ENCODE data around the gene CS.
"Not testable (repeated sequence)": the region's sequence is repeated elsewhere in the genome, so short reads cannot be mapped to it uniquely, and the experiment has no call there.

CS gene

DNA sequence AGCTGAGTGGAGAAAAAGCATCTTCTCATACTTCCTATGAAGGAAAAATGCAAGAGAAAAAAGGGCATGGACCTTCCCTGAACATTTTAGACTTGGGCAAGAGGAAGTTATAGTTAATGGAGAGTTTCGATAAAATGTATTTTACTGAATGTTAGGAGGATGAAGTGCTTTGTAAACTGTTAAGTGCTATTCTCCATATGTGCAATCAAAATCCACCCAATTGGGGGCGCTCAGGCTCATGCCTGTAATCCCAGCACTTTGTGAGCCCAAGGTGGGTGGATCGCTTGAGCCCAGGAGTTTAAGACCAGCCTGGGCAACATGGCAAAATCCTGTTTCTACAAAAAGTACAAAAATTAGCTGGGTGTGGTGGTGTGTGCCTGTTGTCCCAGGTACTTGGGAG, 17.5 kb upstream of the CS start:
- DNase-seq = no peak

DNA sequence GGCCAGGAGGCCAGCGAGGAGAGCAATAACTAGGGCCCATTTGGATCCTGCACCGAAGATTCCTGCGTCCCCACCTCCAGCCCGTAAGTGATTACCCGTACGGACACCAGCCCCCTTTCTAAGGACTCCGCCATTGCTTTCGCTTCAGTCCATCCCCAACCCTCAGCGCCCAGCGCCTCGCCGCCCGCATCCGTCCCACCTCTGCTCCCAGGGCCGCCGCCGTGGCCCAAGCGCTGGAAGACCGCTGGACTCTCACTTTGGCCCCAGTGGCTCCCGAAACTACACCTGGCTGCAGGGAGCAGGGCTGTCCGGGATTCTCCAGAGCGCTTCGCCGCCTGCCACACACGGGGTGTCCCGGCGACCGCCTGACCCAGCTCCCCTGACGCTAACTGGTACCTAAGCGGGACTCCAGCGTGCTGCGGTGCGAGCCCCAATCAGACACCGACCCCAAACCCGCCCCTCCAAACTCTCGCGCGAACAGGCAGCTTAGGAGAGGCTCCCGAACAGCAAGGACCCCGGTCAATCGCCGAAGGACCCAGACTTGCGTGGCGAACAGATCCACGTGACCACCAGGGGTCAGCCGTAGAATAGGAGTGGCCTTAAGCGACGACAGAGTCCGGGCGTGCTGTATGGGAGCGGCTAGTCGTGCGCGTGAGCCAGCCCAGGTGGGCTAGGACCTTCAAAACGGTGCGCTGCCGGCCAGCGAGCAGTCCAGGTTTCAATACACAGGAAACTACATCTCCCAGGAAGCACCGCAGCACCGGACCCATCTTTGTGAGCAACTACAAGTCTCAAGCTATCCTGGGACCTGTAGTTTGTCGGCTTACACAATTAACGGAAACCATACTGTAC, 15.7 kb upstream of the CS start, which contains the start of gene CNPY2:
TSS of gene CNPY2 (minus strand) at position 367 of the 852 bp plus-strand sequence. CDS start 771 bp downstream, outside the sequence.
- peak; percentile 99 for DNase-seq

DNA sequence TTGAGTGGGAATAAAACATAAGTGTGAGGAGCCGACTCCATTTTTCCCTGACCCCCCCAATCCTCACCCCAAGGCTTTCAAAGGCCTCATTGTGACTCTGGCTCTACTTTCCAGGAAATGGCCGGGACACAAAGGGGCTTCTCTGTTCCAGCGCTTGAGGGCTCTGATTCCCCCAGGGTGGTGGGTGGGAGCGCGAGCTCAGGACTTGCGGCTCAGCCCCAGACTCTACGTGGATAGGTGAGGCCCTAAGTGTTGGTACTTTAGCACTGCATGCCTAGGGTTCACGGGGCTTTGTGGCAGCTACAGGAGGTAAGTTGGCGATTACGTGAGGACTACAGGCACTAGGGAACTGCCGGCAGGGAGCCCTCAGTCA, 15.1 kb upstream of the CS start:
- DNase-seq = peak; percentile 5

DNA sequence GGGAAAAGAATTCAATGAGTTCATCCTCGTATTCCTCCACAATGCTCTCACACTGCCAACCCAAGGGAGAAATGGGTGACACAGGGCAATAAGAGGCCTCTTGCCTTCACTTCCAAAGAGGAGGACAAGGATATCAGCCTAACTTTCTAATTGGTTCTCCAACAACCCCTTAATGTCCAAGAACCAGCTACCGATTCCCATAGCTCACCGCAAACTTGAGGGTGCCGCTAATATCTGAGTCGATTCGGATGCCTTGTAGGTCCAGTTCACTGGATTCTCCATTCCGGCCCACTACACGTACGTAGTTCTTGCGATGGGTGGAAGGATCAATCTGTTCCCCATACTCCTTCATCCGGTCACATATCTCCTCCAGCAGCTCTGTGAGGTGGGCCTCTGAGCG, 10.9 kb upstream of the CS start:
- no peak for DNase-seq

DNA sequence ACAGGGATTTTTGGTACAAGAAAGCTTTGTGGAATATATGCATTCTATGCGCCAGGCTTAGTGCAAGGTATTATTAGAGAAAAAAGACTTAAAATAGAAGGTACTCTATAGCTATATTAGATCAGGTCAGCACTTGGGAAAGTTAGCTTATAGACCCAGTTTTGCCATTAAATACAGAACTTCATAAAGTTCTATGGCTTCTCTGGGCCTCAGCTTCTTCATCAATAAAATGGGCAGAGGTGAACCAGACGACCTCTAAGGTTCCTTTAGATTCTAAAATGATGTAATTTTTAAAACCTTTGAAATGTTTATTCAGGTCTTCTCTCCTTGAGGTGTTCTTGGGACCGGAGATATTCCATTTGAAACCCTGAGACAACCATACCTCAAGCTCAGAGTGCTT, 8.6 kb upstream of the CS start:
- DNase-seq = no peak

GRCh38 chr12:56307221-56307965, 7.3 kb upstream of the CS start:
- no peak for DNase-seq

DNA sequence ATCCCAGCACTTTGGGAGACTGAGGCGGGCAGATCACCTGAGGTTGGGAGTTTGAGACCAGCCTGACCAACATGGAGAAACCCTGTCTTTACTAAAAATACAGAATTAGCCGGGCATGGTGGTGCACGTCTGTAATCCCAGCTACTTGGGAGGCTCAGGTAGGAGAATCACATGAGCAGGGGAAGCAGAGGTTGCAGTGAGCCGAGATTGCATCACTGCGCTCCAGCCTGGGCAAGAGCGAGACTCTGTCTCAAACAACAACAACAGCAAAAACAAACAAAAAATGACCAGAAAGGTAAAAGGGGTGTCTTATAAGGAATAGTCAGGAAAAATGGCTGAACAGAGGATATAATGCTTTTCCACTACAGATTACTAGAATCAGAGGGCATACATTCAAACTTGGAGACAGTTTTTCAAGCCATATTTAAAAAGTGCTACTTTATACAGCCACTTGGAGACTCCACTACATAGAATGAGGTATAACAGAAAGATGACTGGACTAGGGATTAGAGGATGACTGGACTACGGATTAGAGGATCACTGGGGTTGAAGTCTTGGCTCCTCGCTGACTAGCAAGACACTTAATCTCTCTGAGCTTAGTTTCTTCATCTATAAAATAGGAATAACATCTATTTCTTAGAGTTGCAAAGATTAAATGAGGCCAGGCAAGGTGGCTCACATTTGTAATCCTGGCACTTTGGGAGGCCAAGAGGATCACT, 4.9 kb upstream of the CS start:
- DNase-seq = no peak

GRCh38 chr12:56304276-56304675, 4.1 kb upstream of the CS start:
- no peak for DNase-seq

DNA sequence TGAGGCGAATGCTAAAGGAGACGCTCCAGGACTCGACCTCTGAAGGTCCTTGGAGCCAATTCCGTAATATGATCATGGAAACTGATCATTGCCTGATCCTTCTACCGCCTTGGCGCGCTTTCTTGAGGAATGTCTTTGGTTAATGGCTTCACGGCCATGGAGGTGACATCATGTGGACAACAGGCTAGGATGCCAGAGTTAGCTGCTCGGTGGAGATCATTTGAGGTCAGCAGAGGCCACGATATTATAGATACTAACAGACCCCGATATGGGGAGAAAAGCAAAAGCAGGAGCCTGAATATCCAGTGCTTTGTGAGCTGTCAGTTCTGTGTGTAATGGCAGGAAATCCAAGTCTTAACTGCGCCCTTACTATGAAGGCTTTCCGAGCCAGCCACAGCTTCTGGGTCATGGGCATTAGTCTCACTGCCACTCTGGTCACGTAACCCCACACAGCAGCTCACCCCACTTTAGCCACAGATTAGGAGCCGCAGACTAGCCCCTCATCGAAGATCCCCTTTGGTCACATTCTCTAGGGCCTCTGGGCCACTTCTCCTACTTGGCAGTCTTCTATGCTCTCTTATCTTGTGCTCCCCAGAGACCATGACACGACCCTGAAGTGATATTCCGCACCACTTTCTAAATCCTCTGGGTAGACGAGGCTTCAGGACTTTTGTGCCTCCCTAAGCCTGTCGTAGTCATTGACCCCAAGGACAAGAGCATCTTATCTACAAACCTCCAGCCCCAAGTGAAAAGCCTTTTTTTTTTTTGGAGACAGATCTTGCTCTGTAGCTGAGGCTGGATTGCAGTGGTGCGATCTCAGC, 724 bp upstream of the CS start:
- DNase-seq = no peak

DNA sequence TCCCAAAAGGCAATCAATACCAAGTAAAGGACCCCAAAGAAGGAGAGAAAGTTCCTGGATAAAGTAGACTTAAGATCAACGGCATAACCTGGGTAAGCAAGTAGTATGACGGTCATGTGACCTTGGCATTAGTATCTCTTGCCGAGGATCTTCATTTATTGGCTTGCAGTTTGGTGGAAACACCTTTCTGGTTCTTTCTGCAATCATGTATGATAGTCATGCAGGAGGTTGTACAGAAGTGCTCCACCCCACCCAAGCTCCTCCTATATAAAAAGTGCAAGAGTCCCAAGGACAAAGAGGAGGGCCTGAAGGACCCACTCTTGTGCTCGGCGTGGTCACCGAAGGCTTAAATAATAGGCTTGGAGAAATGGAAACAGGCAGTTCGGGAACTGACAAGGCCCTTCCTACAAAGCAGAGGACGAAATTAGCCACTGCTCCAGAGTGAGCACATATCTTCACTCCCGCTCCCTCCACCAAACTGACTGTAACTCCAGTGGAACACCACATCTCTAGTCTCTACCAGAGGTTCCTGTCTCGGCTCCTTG, 750 bp downstream of the CS start:
- DNase-seq = no peak

DNA sequence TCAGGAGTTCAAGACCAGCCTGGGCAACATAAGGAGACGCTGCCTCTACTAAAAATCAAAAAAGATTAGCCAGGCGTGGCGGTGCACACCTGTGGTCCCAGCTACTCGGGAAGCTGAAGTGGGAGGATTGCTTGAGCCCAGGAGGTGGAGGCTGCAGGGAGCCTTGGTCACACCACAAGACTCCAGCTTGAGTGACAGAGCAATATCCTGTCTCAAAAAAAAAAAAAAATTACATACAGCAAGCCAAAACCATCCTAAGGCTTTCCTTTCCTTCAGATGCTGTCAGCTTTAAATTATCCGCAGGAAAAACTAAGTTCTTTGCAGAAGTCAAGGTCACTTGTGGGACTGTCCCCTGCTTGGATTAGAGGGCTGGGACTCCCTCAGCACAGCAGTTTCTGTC, 1.3 kb downstream of the CS start:
- no peak for DNase-seq

DNA sequence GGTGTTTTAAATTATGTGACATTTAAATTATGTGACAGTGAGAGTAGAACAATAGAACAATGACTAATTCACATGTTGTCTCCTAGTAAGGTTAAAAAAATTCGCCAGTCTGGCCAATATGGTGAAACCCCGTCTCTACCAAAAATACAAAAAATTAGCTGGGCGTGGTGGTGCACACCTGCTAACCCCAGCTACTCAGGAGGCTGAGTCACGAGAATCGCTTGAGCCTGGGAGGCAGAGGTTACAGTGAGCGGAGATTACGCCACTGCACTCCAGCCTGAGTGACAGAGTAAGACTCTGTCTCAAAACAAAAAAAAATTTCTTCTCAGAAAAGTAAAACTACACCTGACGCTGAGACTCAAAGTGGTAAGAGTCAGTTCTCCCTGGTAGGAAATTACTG, 2.7 kb downstream of the CS start:
- DNase-seq = no peak

DNA sequence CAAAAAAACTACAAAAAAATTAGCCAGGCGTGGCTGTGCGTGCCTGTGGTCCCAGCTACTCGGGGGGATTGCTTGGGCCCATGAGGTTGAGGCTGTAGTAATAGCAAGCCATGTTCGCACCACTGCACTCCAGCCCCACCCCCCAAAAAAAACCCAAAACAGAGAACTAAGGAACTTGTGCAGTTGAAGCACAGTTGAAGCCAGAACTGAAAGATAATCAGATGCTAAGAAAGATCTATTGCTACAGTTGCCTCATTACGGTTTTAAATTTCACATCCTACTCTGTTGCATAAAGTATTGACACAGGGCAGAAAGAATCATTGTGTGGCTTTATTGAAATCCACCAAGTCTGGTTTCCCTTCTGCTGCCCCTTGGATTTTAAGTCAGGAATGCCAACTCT, 3.8 kb downstream of the CS start:
- DNase-seq = no peak

DNA sequence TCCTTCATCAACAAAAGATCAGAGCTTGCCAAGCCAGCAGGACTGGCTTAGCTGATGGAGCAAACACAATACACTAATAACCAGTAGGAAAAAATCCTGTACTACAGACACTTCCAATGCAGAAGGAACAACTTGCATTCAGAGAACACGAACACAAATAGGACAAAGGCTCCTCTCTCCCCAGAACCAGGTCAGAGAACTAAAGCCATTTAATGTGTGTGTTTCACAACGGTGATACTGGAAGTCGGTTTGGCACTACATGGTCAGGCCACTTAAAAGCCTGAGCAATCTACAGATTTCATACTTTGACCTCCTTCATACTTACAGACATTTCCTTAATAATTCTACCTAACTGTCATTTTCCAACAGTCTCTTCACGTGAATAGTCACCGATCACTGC, 6.3 kb downstream of the CS start:
- no peak for DNase-seq

GRCh38 chr12:56288705-56289387, 11.3 kb downstream of the CS start:
- DNase-seq = no peak

- no peak for DNase-seq
Observed at GRCh38 chr12:56286044-56286830, 13.9 kb downstream of the CS start.

DNA sequence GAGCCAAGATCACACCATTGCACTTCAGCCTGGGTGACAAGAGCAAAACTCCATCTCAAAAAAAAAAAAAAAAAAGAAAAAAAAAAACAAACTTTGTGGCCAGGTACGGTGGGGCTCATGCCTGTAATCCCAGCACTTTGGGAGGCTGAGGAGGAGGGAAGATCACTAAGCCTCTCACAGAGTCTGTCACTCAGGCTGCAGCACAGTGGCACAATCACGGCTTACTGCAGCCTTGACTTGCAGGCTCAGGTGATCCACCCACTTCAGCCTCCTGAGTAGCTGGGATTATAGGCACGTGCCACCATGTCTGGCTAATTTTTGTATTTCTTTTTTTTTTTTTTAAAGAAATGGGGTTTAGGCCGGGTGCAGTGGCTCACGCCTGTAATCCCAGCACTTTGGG, 15.9 kb downstream of the CS start:
- DNase-seq = not testable (repeated sequence)

- DNase-seq = no peak
Observed at GRCh38 chr12:56282579-56282978, 17.6 kb downstream of the CS start.

GRCh38 chr12:56282030-56282429, 18.1 kb downstream of the CS start:
- DNase-seq = no peak

DNA sequence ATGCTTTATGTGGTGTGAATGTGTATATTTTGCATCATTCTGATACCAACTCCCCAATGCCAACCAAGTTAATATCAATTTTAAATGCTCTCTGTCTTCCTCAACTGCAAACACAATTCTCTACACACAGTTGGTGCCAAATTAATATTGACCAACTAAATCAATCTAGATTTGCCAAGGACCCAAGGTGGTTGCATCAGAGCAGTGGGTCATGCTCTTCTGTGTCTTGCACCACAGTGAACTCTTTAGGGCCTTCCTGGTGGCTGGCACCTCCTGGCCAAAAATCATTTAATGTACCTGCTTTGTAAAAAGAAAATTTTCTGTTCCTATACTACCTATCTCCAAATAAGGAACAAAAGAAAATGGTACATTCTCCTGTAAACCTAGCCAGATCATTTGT, 19.3 kb downstream of the CS start:
- no peak for DNase-seq

DNA sequence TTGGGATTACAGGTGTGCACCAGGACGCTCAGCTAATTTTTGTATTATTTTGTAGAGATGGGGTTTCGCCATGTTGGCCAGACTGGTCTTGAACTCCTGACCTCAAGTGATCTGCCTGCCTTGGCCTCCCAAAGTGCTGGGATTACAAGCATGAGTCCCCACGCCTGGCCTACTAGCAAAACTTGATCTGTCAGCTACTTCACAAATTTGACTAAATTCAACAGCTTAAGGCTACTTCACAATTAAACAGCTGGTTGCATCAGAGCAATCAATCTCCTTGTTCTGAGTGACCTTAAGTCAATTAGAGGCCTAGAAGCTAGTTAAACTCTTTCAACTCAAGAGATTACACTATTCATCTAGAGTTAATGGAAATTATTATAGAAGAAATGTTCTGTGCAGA, 21.2 kb downstream of the CS start:
- no peak for DNase-seq

All from kidney glomerular epithelial cell (primary cell).